GM18502 (cell line): ENCODE results near the gene DBN1.

Source experiments
- ATAC-seq: cut with Tn5 transposase; IDR thresholded peaks from one replicate; pipeline ENCODE4 v1.9.1; 2021; ENCODE audit warnings: mild to moderate bottlenecking; ENCODE audit not compliant: unreplicated experiment, poor library complexity

The DBN1 gene

GRCh38 chr5:177414481-177414880 lies 59.0 kb downstream of the DBN1 start:
- ATAC-seq = no peak

DNA sequence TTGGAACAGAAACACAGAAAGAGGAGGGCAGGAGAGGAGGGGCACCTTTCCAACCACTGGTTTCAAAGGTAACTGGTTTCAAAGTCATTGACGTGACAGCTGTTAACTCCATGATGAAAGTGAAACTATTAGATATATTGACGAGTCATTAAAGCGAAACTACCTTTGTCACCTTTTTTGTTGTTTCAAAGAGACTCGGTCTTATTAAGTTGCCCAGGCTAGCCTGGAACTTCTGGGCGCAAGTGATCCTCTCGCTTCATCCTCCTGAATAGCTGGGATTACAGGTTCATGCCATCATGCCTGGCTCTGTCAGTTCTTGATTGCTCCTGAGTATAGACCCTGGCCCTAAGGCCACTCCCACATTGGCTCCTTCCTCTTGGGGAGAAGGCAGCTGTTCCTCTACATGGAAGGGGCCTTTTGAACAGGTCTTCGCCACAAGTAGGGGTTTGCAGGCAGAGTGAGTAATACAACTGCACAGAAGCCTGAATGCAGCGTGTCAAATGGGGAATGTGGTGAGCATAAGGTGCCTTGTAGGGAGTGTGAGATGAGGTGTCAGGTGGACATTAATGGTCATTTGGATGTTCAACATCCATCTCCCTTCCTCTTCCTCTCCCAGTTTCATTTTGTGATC lies 60.7 kb downstream of the DBN1 start:
- ATAC-seq = peak; percentile 80

DNA sequence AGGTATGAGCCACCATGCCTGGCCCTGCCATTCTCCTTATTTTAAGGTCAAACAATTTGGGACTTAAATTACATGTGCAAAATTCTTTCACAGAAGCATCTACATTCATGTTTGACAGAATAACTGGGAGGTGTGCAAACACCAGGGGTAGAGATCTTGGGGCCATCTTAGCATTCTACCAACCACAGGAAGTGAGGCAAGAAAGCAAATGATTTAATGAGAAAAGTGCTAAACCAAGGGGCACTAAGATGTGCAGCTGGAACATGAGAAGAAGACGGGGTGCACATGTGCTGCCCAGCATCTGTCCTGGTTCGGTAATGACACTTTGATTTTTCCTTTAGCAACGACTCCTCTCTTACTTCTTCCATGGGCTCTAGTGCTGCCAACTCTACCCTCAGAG lies 62.9 kb downstream of the DBN1 start:
- no peak for ATAC-seq

GRCh38 chr5:177409043-177409801 lies 64.2 kb downstream of the DBN1 start, which contains the start of gene F12:
F12 (minus strand) TSS chr5:177409564; CDS start chr5:177409527, 37 bp downstream.
- no peak for ATAC-seq
